Breast epithelium (tissue), 4 donors: ENCODE data around the gene ACSM4. TPM values are rescaled to one million over a fixed set of nuclear protein-coding genes. Genes with fewer than 3 reads are reported as not detected.
"Not testable (repeated sequence)": the region's sequence is repeated elsewhere in the genome, so short reads cannot be mapped to it uniquely, and the experiment has no call there.

ENCODE experiments used
- DNase-seq, 2 donors: peaks; one replicate each; pipeline ENCODE4 v3.0.0-alpha.2; 2019; ENCODE audit warnings: low spot score in 2 of 2
- H3K27ac ChIP-seq, 2 donors: fragments of 200-600 bp; sonication (generic) in 1 of 2; one replicate each; pipeline ENCODE4 v1.5.1; 2016 to 2019; ENCODE audit warnings: mild to moderate bottlenecking in 1 of 2
- H3K27me3 ChIP-seq, 2 donors: fragments of 200-600 bp; sonication (generic) in 1 of 2; one replicate each; pipeline versions ENCODE4 v1.5.1 to v1.6.0; 2017 to 2019; ENCODE audit warnings: control low read depth in 1 of 2, mild to moderate bottlenecking in 1 of 2
- H3K36me3 ChIP-seq: fragments of 200-600 bp; one replicate; pipeline ENCODE4 v1.5.1; 2019
- H3K4me1 ChIP-seq, 2 donors: fragments of 200-600 bp; sonication (generic); one replicate each; pipeline ENCODE4 v1.5.1; 2016 to 2019; ENCODE audit warnings: control low read depth in 1 of 2
- H3K4me3 ChIP-seq, 3 donors: fragments of 200-600 bp; sonication (generic); 1 replicate in 2 of 3; 2 replicates in 1 of 3; pipeline ENCODE4 v1.5.1; 2016 to 2019; ENCODE audit warnings: mild to moderate bottlenecking in 3 of 3, moderate library complexity in 2 of 3
- H3K9me3 ChIP-seq, 2 donors: fragments of 200-600 bp; sonication (generic) in 1 of 2; one replicate each; pipeline ENCODE4 v1.5.1; 2016 to 2019; ENCODE audit warnings: control low read depth in 1 of 2
- POLR2A ChIP-seq: fragments of 450-650 bp; IDR thresholded peaks from one replicate; pipeline ENCODE4 v1.6.1; 2016; ENCODE audit warnings: antibody characterized with exemption, mild to moderate bottlenecking, moderate library complexity
- POLR2AphosphoS5 ChIP-seq, 3 donors: sonication (generic); formaldehyde crosslinking; IDR thresholded peaks; one replicate each; pipeline ENCODE4 v1.6.1; 2017; ENCODE audit warnings: antibody characterized with exemption in 3 of 3
- intact Hi-C: fragments of 100-400 bp; cut with DNase I; formaldehyde crosslinking; loops from one replicate; pipeline ENCODE4 v1.15.1; 2023; ENCODE audit warnings: low total_unique reads
- total RNA-seq, 3 donors: library from RNA; depleted of rRNA; stranded (reverse); fragments of >200 nt; gene quantifications; one replicate each; pipeline ENCODE4 v1.1.0, GENCODE V29; 2016
- TF ChIP-seq, protein P1 (sequence below), 3 donors: fragments of 450-650 bp; IDR thresholded peaks; one replicate each; pipeline ENCODE4 v1.5.1; 2016 to 2017; ENCODE audit warnings: antibody characterized with exemption in 3 of 3, mild to moderate bottlenecking in 3 of 3, moderate library complexity in 3 of 3

The ACSM4 gene
- total RNA-seq, 3 donors from 2014 or later: not detected

DNA sequence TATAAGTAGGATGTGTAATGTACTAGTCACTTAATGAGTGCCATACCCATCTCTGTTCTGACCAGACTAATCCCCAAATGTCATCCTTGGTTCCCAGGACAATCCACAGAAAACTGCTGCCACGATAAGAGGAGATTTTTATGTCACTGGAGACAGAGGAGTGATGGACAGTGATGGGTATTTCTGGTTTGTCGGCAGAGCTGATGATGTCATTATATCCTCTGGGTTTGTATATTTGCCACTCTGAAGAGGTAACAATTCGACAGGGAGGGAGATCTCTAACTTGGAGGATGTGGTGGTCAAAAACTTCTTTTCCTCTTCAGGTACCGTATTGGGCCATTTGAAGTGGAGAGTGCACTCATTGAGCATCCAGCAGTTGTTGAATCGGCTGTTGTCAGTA, 20.3 kb downstream of the ACSM4 start:
- H3K36me3 ChIP-seq: no peaks in the 10 kb centered on the region
- no peak overlapping the region for H3K27ac ChIP-seq
- TF ChIP-seq, protein P1, sequence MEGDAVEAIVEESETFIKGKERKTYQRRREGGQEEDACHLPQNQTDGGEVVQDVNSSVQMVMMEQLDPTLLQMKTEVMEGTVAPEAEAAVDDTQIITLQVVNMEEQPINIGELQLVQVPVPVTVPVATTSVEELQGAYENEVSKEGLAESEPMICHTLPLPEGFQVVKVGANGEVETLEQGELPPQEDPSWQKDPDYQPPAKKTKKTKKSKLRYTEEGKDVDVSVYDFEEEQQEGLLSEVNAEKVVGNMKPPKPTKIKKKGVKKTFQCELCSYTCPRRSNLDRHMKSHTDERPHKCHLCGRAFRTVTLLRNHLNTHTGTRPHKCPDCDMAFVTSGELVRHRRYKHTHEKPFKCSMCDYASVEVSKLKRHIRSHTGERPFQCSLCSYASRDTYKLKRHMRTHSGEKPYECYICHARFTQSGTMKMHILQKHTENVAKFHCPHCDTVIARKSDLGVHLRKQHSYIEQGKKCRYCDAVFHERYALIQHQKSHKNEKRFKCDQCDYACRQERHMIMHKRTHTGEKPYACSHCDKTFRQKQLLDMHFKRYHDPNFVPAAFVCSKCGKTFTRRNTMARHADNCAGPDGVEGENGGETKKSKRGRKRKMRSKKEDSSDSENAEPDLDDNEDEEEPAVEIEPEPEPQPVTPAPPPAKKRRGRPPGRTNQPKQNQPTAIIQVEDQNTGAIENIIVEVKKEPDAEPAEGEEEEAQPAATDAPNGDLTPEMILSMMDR (IDR thresholded peaks at IDR 0.05): no peak
- TF ChIP-seq POLR2A (no peak), POLR2AphosphoS5 (IDR thresholded peaks at IDR 0.05) (no peak)
- H3K4me1 ChIP-seq: no peaks in the 10 kb centered on the region
- no peaks in the 10 kb centered on the region for H3K9me3 ChIP-seq
- intact Hi-C loops: no loop called here
- no peak for DNase-seq
- H3K27me3 ChIP-seq: no peaks in the 10 kb centered on the region
- H3K4me3 ChIP-seq: no peak overlapping the region

DNA sequence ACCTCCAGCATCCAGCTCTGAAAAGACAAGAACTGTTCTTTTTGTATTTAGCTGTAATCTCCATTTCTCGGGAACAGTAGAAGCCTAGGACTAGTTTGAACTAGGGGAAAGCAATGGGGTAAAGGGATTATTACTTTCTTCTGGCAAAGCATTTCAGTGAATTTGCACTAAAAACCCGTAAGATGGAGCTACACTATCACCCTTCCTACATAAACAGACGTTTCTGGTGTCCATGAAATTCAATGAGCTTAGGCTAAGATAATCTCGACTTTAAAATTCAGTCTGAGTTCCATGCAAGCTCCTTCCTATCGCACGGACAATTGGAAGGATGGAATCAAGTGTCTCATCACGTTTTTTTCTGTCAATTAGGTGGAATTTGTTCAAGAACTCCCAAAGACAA, 24.0 kb downstream of the ACSM4 start:
- Histone ChIP-seq H3K27me3 (no peaks in the 10 kb centered on the region), H3K9me3 (peaks cover 8% of the 10 kb centered on the region in 2 donors), H3K4me1 (no peaks in the 10 kb centered on the region), H3K4me3 (no peak overlapping the region), H3K36me3 (no peaks in the 10 kb centered on the region), H3K27ac (no peak overlapping the region)
- TF ChIP-seq POLR2A (no peak), POLR2AphosphoS5 (IDR thresholded peaks at IDR 0.05) (no peak)
- TF ChIP-seq, protein P1 (IDR thresholded peaks at IDR 0.05): no peak
- intact Hi-C loops: no loop called here
- no peak for DNase-seq

DNA sequence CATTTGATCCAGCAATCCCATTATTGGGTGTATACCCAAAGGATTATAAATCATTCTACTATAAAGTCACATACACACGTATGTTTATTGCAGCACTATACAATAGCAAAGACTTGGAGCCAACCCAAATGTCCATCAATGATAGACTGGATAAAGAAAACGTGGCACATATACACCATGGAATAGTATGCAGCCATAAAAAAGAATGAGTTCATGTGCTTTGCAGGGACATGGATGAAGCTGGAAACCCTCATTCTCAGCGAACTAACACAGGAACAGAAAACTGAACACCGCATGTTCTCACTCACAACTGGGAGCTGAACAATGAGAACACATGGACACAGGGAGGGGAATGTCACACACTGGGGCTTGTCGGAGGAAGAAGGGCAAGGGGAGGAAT, 33.9 kb downstream of the ACSM4 start:
- intact Hi-C loops, H3K9me3 ChIP-seq, H3K4me1 ChIP-seq, H3K4me3 ChIP-seq, DNase-seq, H3K36me3 ChIP-seq, H3K27ac ChIP-seq, H3K27me3 ChIP-seq: not testable (repeated sequence)

DNA sequence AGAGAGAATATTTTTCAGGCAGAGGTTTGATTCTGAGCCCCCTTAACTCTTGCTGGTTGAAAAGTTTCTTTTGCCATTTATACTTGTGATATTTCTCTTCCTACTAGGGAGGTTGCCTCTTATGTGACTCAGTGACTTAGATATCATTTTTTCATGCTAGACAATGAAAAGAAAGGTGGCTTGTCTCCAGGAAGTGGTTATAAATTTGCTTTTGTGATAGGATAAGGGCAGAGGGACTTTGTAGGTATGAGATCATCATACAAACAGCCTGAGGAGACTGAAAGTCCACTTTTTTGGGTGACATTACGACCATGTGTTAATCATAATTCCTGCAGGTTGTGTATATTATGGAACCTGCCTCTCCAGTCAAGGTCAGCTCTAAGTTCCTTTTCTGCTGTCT, 35.8 kb downstream of the ACSM4 start:
- no peaks in the 10 kb centered on the region for H3K36me3 ChIP-seq

DNA sequence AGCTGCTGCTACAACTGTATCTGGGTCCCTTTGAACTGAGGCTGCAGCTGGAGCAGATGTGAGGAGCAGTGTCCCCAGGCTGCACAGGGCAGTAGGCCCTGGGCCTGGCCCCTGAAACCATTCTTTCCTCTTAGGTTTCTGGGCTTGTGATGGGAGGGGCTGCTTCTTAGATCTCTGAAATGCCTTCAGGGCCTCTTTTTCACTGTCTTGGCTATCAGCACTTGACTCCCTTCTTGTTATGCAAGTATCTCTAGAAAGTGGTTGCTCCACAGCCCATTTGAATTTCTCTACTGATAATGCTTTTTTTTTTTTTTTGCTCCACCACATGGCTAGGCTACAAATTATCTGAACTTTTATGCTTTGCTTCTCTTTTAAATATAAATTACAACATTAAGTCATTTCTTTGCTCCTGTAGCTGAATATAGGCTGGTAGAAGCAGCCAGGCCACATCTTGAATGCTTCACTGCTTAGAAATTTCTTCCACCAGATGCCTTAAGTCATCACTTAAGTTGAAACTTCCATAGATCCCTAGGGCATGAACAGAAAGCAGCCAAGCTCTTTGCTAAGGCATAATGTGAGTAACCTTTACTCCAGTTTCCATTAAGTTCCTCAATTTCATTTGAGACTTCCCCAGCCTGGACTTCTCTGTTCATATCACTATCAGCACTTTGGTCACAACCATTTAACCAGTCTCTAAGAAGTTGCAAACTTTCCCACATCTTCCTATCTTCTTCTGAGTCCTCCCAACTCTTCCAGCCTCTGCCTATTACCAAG, 41.1 kb downstream of the ACSM4 start:
- no peaks in the 10 kb centered on the region for H3K36me3 ChIP-seq
- TF ChIP-seq POLR2AphosphoS5 (IDR thresholded peaks at IDR 0.05): no peak
- TF ChIP-seq POLR2A: no peak
- TF ChIP-seq, protein P1 (IDR thresholded peaks at IDR 0.05): no peak
- H3K27ac ChIP-seq: no peak overlapping the region
- no peaks in the 10 kb centered on the region for H3K4me1 ChIP-seq
- intact Hi-C loops: no loop called here
- H3K9me3 ChIP-seq: peaks cover 10 to 15% of the 10 kb centered on the region in 2 donors
- no peak for DNase-seq
- H3K4me3 ChIP-seq: no peak overlapping the region
- H3K27me3 ChIP-seq: no peaks in the 10 kb centered on the region

More for the DNA sequence above, 35.8 kb downstream of the ACSM4 start:
- Histone ChIP-seq H3K27me3 (no peaks in the 10 kb centered on the region), H3K9me3 (peaks cover 4 to 5% of the 10 kb centered on the region in 2 donors), H3K4me3 (no peak overlapping the region), H3K27ac (no peak overlapping the region), H3K4me1 (no peaks in the 10 kb centered on the region)
- intact Hi-C loops: no loop called here
- TF ChIP-seq POLR2AphosphoS5 (IDR thresholded peaks at IDR 0.05) (no peak), POLR2A (no peak)
- TF ChIP-seq, protein P1 (IDR thresholded peaks at IDR 0.05): no peak
- DNase-seq: no peak
